ENCODE measurements around the gene DEGS1. TPM values are rescaled to one million over a fixed set of nuclear protein-coding genes. Genes with fewer than 3 reads are reported as not detected.

Gene DEGS1
- polyA plus RNA-seq, 12 donors, result 37.4 to 106 (median 47.3) TPM; not detected in 1

Other genes starting within 250 kb of the DEGS1 start
- 10 to 100 TPM in 11 of 12 donors, not detected in 1; 12.3 to 23.5 (median 20.1) TPM for gene FBXO28, start 69.1 kb upstream of the DEGS1 start, polyA plus RNA-seq (ENCODE audit: insufficient read length in 12 of 12)
- 10 to 100 TPM in 11 of 12 donors, not detected in 1; 16.1 to 55.0 (median 25.9) TPM for gene NVL, start 146.9 kb downstream of the DEGS1 start, polyA plus RNA-seq (ENCODE audit: insufficient read length in 12 of 12)
- 10 to 100 TPM in 11 of 12 donors, not detected in 1; 22.3 to 42.0 (median 27.9) TPM for gene CNIH4, start 173.6 kb downstream of the DEGS1 start, polyA plus RNA-seq (ENCODE audit: insufficient read length in 12 of 12)